GM11168 (cell line): ENCODE data around the gene G6PC3.
"Not testable (repeated sequence)": the region's sequence is repeated elsewhere in the genome, so short reads cannot be mapped to it uniquely, and the experiment has no call there.

Experiments
- in situ Hi-C: fragments of 300-500 bp; cut with MboI; formaldehyde crosslinking; loops from one replicate; pipeline ENCODE4 v1.12.0; 2022; ENCODE audit warnings: low sequenced_read_pairs; ENCODE audit not compliant: unreplicated experiment

The G6PC3 gene

GRCh38 chr17:44081681-44082080 lies 11.1 kb downstream of the G6PC3 start:
- in situ Hi-C loops: no loop called here

- in situ Hi-C loops: no loop called here
Observed at GRCh38 chr17:44082256-44082927, 11.9 kb downstream of the G6PC3 start.

GRCh38 chr17:44083250-44083849 lies 12.8 kb downstream of the G6PC3 start:
- in situ Hi-C loops: no loop called here

DNA sequence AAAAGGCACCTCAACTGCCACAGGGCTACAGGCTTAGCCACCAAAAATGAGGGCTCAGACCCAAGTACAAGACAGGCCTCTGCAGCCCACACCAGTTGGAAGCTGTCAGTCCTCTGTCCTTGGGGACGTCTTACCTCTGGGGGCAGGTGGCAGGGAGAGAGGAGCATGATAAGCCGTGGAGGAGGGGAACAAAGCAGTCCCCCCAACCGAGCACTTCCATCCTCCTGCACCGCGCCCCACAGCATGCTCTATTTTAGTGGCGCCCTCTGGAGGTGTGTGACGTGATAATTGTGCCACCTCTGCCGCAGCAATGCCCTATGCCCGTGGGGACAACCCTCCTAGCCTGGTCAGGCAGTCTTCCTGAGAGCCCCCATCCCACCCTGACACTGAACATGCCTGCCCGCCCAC lies 13.6 kb downstream of the G6PC3 start:
- in situ Hi-C loops: no loop called here

GRCh38 chr17:44084921-44085320 lies 14.4 kb downstream of the G6PC3 start:
- in situ Hi-C loops: no loop called here

- in situ Hi-C loops: no loop called here
Observed at GRCh38 chr17:44085908-44086307, 15.4 kb downstream of the G6PC3 start.

DNA sequence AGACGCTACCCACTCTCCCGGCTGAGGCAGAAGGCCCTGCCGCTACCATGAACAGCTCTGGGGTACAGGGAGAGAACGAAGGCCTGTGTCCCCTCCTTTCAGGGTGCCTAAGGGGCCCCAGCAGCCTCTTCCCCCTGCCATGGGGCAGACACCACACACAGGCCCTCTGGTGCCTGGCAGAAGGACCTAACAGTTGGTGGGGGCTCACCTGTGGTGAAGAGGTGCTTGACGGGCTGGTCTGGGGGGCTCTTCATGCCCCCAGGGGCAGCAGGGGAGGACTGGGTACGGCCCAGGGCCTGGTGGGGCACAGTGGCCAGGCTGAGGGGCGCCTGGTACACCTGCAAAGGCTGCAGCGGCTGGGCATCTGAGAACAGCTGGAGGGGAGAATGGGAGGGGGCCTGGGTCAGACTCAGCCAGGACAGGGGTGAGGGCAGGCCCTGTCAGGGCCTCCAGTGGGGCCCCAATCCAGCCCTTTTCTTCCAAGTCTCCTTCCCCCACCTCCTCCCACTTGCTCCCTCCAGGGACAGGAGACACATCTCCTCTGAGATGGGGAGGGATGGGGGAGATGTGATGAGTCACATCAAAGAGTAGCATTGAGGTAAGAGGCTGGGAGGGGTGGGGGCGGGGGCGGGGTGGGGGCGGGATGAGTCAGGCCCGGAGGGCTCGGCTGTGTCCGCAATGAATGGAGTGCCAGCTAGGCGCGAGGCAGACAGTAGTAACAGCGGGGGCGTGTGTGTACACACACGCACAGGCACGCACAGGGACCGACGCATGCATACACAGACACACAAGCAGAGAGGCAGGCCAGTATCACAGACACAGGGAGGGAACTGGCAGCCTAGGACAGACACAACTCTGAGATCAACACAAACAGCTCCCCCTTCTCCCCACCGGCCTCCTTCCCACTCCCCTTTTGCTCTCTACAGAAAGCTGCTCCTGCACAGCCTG lies 16.1 kb downstream of the G6PC3 start:
- in situ Hi-C loops: no loop called here

DNA sequence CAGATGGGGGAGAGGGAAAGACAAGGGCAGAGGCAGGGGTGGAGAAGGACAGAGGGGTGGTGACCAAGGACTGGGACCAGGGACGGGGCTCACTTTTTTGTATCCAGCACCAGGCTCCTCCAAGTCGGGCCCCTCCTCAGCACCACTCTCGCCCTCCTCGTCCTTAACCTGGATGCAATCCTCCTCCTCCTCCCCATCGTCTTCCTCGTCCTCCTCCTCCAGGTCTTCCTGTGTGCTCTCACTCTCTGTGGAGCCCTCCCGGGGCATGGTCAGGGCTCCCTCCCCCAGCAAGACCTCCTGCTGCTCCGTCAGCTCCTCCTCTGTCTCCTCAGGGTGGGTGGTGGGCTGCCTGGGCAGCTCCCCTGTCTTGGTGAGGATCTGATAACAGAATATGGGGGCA lies 16.8 kb downstream of the G6PC3 start:
- in situ Hi-C loops: no loop called here

- in situ Hi-C loops: no loop called here
Observed at GRCh38 chr17:44088254-44088653, 17.7 kb downstream of the G6PC3 start.

DNA sequence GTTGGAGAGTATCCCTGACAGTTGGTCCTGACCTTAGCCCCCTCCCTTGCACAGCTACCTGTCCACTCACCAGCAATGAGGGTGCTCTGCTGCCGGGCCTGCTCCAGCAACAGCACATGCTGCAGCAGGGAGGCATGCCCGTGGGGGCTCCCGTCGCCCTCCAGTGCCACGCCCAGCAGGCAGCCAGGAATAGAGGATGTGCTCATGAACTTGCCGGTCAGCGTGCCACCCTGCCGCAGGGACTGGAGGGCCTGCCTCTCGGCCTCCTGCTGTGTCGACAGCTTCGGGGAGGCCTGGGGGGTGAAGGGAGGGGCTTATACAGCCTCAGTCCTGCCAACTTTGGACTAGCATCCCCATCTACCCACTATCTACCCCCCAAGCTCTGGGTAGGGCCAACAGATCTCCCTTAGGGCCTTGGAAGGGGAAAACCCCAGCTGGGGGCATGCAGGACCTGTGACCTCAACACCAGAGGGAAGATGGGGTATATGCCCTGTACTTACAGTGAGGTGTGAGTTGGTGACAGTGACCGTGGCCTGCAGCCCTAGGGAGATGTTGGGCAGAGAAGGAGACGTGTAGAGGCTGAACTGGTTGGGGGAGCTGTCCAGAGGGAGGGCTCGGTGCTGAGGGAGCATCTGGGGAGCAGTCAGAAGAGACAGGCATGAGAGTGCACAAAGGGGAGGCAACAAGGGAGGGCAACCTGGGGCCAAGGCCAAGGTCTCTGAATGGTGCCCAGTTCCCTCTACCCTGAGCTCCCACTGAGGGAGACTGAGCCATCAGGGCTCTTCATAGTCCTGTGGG lies 20.9 kb downstream of the G6PC3 start:
- in situ Hi-C loops: no loop called here

GRCh38 chr17:44092051-44092450 lies 21.5 kb downstream of the G6PC3 start:
- in situ Hi-C loops: no loop called here

GRCh38 chr17:44093231-44093900 lies 22.8 kb downstream of the G6PC3 start:
- in situ Hi-C loops: no loop called here

- in situ Hi-C loops: no loop called here
Observed at GRCh38 chr17:44094701-44095387, 24.3 kb downstream of the G6PC3 start.

DNA sequence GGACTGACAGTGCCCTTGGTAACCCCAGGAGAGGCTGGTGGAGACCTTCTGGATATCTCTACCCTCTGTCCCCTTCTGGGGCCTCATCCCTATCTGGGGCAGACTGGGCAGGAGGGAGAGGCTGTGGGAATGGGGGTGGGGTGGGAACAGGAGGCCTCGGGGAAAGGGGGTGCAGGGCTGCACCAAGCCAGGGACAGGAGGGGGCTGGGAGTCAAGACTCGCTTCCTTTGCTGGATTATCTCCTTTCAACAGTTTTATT lies 24.8 kb downstream of the G6PC3 start:
- in situ Hi-C loops: no loop called here

DNA sequence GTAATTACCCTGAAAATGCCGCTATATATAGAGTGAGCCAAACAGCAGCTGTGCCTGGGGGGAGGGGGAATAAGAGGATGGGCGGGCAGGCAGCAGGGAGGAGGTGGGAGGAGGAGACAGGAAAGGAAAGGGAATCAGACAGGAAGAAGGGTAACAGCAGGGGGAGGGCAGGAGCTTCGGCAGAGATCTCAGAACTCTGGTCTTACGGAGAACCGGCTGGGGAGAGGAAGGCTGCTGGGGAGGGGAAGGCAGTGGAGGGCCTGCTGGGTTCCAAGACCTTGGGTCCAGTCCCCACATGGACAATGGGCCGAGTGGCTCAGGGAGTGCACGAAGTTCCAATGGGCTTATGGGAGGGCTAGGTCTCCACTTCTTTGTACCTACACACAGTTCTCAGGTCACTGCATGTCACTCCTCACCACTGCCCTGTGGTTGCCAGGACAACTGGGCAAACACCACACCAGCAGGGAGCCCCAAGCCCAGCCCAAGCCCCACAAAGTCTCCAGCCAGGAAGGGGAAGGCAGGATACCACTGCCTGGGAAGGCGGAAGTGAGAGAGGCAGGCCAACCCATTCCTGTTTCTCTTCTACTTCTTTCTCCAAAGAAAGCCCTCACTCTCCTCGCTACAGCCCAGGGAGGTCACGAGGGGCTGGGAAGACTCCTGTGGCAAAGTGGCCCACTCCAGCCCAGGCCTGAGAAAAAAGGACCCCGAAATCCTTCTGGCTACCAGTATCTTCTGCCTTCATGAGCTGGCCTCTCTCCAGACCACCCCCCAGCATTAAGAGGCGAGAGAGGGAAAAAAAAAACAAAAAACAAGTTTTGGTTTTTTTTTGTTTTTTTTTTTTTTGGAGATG lies 25.3 kb downstream of the G6PC3 start:
- in situ Hi-C loops: no loop called here

DNA sequence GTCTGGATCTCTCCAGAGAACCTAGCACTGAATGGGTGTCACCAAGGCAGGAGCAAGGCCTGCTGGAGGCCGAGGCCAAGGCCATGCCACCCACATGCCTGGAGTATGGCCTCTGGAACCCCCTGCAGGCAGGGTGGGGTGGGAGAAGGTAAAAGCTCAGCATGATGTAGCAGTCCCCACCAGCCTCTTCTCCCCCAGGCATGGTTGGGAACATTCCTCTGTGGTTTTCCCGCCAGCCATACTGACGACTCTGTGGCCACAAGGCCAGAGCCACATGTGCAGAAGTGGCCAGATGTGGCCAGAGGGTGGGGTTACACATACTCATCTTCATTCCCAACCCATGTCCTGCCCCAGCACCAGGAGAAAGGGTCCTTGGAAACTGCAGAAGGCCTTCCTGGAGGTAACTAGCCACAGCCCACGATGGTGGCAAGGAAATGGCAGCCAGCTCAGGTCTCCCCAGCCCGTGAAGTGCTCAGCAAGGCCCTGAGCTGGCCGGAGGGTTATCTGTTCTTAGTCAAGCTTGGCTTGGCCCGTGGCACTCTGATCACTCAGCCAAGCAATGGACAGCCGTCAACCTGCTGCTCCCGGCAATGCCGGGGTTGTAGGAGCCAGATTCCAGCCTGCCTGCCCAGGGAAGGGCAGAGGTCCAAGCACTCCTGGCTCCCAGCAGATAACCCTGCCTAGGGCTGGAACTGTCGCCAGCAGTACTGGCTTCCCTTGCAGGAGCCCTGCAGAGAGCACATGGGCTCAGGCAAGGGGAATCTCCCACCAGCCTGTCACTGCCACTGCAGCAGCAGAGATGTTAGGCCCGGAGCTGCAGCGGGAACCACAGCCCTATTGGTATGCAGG lies 26.8 kb downstream of the G6PC3 start:
- in situ Hi-C loops: no loop called here

DNA sequence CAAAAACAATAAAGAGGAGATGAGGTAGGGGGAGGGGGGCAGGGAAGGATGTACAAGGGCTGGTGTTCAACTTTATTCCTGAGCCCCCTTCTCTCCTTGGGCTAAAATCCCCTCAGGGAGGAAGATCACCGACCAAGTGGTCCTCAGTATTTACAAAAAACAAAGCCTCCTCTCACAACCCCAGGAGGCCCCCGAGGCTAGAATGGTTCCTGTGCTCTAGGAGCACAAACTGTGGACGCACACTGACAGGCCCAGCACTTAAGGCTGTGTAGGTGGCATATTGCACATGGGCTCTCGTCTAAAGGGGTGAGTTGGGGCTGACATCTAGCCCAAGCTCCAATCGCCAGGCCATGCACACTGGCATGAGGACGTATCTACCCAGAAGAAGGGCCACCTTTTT lies 31.3 kb downstream of the G6PC3 start:
- in situ Hi-C loops: not testable (repeated sequence)
